Fibroblast of lung (primary cell): ENCODE data around the gene ADAMTS14. TPM values are rescaled to one million over a fixed set of nuclear protein-coding genes. Genes with fewer than 3 reads are reported as not detected.

Experiments used
- DNase-seq, 2 donors: peaks; one replicate each; pipeline versions ENCODE4 v3.0.0 to v3.0.0-alpha.2; 2010; ENCODE audit warnings: low read depth in 2 of 2
- H2AFZ ChIP-seq: 2 replicates; pipeline ENCODE4 v1.5.1; 2012; ENCODE audit warnings: low read length, control low read depth, inconsistent platforms
- H3K27ac ChIP-seq: 2 replicates; pipeline ENCODE4 v1.5.1; 2011; ENCODE audit warnings: low read length, control low read depth; ENCODE audit not compliant: insufficient read depth
- H3K27me3 ChIP-seq: 2 replicates; pipeline ENCODE4 v1.5.1; 2011; ENCODE audit warnings: mild to moderate bottlenecking, low read length; ENCODE audit not compliant: control insufficient read depth, insufficient read depth
- H3K36me3 ChIP-seq: 2 replicates; pipeline ENCODE4 v1.5.1; 2011; ENCODE audit warnings: low read length; ENCODE audit not compliant: control insufficient read depth, insufficient read depth
- H3K4me1 ChIP-seq: 2 replicates; pipeline ENCODE4 v1.5.1; 2011; ENCODE audit warnings: low read length; ENCODE audit not compliant: control insufficient read depth, insufficient read depth; ENCODE audit errors: extremely low read depth
- H3K4me2 ChIP-seq: 2 replicates; pipeline ENCODE4 v1.5.1; 2011; ENCODE audit warnings: low read length, control low read depth; ENCODE audit not compliant: insufficient read depth; ENCODE audit errors: extremely low read depth
- H3K4me3 ChIP-seq, 4 experiments: fragments of 200-600 bp in 1 of 4; sonication (generic) in 1 of 4; replicated peaks in 1 of 4; 2 replicates each; pipeline ENCODE4 v1.5.1; 2011 to 2016; ENCODE audit warnings: low read length in 4 of 4, low read depth in 3 of 4, mild to moderate bottlenecking in 3 of 4, control low read depth in 2 of 4, inconsistent platforms in 1 of 4, mixed read lengths in 1 of 4; ENCODE audit not compliant: insufficient read depth in 1 of 4; ENCODE audit errors: control extremely low read depth in 1 of 4
- H3K79me2 ChIP-seq: 2 replicates; pipeline ENCODE4 v1.5.1; 2012; ENCODE audit warnings: mild to moderate bottlenecking, low read length, inconsistent platforms; ENCODE audit not compliant: control insufficient read depth, insufficient read depth
- H3K9ac ChIP-seq: 2 replicates; pipeline ENCODE4 v1.5.1; 2011; ENCODE audit warnings: mild to moderate bottlenecking, low read length, control low read depth; ENCODE audit not compliant: insufficient read depth
- H3K9me3 ChIP-seq: 2 replicates; pipeline ENCODE4 v1.5.1; 2012; ENCODE audit warnings: low read depth, low read length; ENCODE audit not compliant: control insufficient read depth, insufficient read depth
- H4K20me1 ChIP-seq: 2 replicates; pipeline ENCODE4 v1.5.1; 2011; ENCODE audit warnings: low read length; ENCODE audit not compliant: control insufficient read depth, insufficient read depth; ENCODE audit errors: extremely low read depth
- EZH2 ChIP-seq: IDR thresholded peaks from 2 replicates; pipeline ENCODE4 v1.5.1; 2012; ENCODE audit warnings: low read length, control low read depth, mild to moderate bottlenecking; ENCODE audit errors: missing control alignments
- polyA plus RNA-seq, 2 donors: library from polyadenylated mRNA; depleted of rRNA in 1 of 2; stranded (reverse) in 1 of 2; unstranded in 1 of 2; fragments of >200 nt; gene quantifications; 2 replicates each; pipeline ENCODE4 v1.2.1, GENCODE V29; 2011 to 2012; ENCODE audit warnings: missing spikeins in 1 of 2
- total RNA-seq: library from RNA; depleted of rRNA; stranded (reverse); fragments of >200 nt; gene quantifications from 2 replicates; pipeline ENCODE4 v1.2.1, GENCODE V29; 2014
- TF ChIP-seq, protein P1 (sequence below), 2 donors: IDR thresholded peaks in 1 of 2; conservative IDR thresholded peaks in 1 of 2; 1 replicate in 1 of 2; 2 replicates in 1 of 2; pipeline ENCODE4 v1.5.1; 2011 to 2012; ENCODE audit warnings: low read length in 2 of 2, control low read depth in 1 of 2, inconsistent platforms in 1 of 2, low read depth in 1 of 2, mild to moderate bottlenecking in 1 of 2

ADAMTS14 gene
- total and polyA plus RNA-seq, 2 donors (not counting 1 experiment from before 2014, with no cell fraction given), result 4.1 to 6.2 TPM

DNA sequence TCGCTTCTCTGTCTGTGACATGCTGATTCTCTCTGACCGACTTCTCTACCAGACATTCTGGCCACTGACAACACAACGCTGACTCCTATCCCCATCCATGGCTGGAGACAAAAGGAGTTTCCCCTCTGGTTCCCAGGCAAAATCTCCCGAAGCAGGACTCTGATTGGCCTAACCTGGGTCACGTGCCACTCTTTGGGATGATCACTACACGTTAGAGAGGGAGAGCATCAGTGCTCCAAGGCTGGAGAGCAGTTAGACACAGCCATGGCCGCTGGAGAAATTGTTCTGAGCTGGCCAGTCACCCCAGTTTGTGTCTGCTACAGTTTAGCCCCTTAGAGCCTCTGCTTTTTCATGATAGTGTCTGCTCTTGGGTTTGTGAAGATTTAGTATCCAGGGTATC lies 38.9 kb downstream of the ADAMTS14 start:
- Histone ChIP-seq H3K4me1 (peaks cover 3% of the 10 kb centered on the region), H3K4me3 (no peak overlapping the region), H3K27me3 (no peaks in the 10 kb centered on the region), H3K36me3 (peaks cover 1% of the 10 kb centered on the region), H2AFZ (no peak overlapping the region), H4K20me1 (no peaks in the 10 kb centered on the region), H3K9me3 (no peaks in the 10 kb centered on the region), H3K27ac (no peak overlapping the region), H3K9ac (no peak overlapping the region), H3K4me2 (no peak overlapping the region), H3K79me2 (no peaks in the 10 kb centered on the region)
- no peak for DNase-seq
- TF ChIP-seq, protein P1, sequence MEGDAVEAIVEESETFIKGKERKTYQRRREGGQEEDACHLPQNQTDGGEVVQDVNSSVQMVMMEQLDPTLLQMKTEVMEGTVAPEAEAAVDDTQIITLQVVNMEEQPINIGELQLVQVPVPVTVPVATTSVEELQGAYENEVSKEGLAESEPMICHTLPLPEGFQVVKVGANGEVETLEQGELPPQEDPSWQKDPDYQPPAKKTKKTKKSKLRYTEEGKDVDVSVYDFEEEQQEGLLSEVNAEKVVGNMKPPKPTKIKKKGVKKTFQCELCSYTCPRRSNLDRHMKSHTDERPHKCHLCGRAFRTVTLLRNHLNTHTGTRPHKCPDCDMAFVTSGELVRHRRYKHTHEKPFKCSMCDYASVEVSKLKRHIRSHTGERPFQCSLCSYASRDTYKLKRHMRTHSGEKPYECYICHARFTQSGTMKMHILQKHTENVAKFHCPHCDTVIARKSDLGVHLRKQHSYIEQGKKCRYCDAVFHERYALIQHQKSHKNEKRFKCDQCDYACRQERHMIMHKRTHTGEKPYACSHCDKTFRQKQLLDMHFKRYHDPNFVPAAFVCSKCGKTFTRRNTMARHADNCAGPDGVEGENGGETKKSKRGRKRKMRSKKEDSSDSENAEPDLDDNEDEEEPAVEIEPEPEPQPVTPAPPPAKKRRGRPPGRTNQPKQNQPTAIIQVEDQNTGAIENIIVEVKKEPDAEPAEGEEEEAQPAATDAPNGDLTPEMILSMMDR (conservative IDR thresholded peaks at IDR 0.05 in 1 of 2, IDR thresholded peaks at IDR 0.05 in 1 of 2; ENCODE audit: low read depth in 1 of 2, low read length in 2 of 2), result no peak
- no peak for TF ChIP-seq EZH2

DNA sequence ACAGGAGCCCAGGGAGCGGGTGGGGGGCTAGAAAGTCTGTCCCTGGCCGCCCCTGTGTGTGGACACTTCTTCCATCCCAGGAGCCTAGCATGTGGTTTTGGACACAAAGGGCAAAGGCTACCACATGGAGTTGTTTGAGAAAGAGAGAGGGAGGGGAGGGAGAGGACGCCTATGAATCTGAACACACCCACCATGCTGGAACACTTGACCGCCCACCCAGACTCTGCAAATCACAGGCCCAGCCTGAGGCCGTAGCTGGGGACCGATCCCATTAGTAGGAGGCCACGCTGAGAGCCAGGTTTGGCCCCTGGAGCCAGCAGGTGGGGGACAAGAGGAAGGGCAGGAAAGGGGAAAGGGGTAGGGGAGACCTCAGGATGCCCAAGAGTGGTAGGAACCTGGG lies 39.6 kb downstream of the ADAMTS14 start:
- Histone ChIP-seq H3K79me2 (no peaks in the 10 kb centered on the region), H3K9ac (no peak overlapping the region), H3K4me3 (no peak overlapping the region), H3K9me3 (no peaks in the 10 kb centered on the region), H3K4me2 (no peak overlapping the region), H2AFZ (no peak overlapping the region), H3K27ac (no peak overlapping the region), H3K27me3 (no peaks in the 10 kb centered on the region), H3K4me1 (peaks cover 6% of the 10 kb centered on the region), H4K20me1 (no peaks in the 10 kb centered on the region), H3K36me3 (peaks cover 1% of the 10 kb centered on the region)
- no peak for TF ChIP-seq EZH2
- TF ChIP-seq, protein P1 (conservative IDR thresholded peaks at IDR 0.05 in 1 of 2, IDR thresholded peaks at IDR 0.05 in 1 of 2; ENCODE audit: low read depth in 1 of 2, low read length in 2 of 2), result no peak
- DNase-seq, result no peak

- no peak for DNase-seq
- no peak for TF ChIP-seq EZH2
- TF ChIP-seq, protein P1 (conservative IDR thresholded peaks at IDR 0.05 in 1 of 2, IDR thresholded peaks at IDR 0.05 in 1 of 2; ENCODE audit: low read depth in 1 of 2, low read length in 2 of 2), result no peak
- no peak overlapping the region for H3K4me3 ChIP-seq
These were observed 41.9 kb downstream of the ADAMTS14 start for GRCh38 chr10:70714245-70714644.

More at GRCh38 chr10:70714245-70714644, 41.9 kb downstream of the ADAMTS14 start:
- Histone ChIP-seq H3K36me3 (no peaks in the 10 kb centered on the region), H3K27ac (no peak overlapping the region), H3K9me3 (no peaks in the 10 kb centered on the region), H3K9ac (no peak overlapping the region), H3K4me2 (no peak overlapping the region), H3K4me1 (peaks cover 6% of the 10 kb centered on the region), H2AFZ (no peak overlapping the region), H4K20me1 (no peaks in the 10 kb centered on the region), H3K27me3 (no peaks in the 10 kb centered on the region), H3K79me2 (no peaks in the 10 kb centered on the region)
